Activated T-cell treated with anti-CD3 and anti-CD28 coated beads for 24 hours (primary cell): Measurements from ENCODE around the gene CLEC14A.

Source experiments
- DNase-seq: peaks from one replicate; pipeline ENCODE4 v3.0.0-alpha.2; 2020; ENCODE audit warnings: low read depth

CLEC14A gene

DNA sequence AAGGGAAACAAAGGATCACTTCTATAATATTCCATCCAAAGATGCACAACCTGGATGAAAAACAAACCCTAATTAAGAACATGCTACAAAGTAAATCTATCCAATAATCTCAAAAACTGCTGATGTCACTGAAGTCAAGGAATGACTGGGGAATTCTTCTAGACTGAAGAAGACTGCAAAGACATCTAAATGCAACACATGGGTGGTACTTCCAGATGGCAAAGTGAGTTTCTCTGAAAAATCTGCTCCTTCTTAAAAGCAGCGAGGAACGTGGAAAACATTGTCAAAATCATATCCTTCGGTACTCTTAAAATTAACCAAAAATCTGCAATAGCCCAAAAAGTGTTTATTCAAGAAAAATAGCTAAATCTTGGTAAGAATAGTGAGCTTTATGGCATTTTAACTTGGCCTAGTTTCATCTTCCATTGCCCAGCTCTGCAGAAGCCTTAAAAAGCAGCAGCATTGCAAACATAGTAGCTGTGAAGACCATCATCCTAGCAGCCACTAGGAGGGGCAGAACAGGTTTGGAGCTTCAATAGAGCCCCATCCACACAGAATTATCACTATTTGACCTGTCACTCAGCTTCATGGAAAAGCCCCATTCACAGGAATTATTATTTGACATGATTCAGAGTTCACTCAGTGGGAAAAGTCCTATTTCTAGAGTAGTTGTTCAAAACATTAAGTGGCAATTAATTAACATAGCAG is 7.4 kb downstream of the CLEC14A start:
- no peak for DNase-seq

DNA sequence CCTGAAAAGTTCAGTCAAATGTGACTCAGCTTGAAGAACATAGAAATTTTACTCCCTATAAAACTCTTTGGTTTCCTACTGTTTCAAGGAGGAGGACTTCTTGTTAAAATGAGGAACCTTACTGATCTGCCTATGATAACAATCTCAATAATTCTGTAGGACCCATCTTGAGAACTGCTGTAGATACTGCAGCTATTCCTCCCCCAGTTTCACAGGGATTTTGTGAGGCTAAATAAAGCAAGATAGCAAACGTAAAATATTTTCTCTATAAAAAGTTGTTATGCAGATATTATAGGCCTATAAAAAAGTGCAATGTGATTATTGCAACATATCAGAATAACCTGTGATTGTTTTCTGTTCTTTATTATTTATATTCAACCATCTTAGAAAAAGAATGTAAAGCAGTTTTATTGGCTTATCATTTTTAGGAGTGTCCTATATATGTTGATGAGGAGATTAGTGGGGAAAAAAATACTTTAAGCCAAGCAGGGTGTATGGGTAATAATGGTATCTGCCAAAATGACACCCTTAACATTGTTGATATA is 12.1 kb downstream of the CLEC14A start:
- no peak for DNase-seq

DNA sequence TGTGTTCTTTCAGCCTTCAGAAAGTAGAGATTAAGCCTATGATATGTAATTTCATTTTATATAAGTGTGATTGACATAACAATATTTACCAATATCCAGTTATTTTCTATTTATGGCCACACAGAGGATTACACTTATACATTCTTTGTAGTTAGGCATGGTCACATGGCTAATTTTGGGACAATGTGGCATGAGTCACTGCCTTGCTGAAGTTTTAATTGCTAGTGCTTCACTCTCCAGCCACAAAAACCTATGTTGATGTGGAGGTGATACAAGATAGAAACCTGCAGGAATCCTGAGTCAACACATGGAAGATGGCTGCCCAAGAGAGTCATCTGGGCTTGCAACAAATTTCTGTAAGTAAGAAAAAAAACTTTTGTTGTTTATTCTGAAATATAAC is 17.0 kb downstream of the CLEC14A start:
- DNase-seq: no peak

DNA sequence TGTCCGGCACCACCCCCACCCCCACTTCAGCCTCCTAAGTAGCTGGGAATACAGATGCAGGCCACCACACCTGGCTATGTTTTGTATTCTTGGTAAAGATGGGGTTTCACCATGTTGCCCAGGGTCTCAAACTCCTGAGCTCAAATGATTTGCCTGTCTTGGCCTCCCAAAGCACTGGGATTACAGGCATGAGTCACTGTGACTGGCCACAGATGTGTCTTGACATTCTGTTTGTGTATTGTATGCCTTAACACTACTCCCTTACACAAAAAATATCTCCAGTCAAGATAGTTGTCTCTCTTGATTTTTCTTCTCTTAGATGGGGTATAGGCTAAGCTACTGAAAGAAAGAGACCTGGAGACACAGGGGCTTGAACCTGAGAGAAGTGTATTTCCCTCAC is 17.6 kb downstream of the CLEC14A start:
- no peak for DNase-seq

DNA sequence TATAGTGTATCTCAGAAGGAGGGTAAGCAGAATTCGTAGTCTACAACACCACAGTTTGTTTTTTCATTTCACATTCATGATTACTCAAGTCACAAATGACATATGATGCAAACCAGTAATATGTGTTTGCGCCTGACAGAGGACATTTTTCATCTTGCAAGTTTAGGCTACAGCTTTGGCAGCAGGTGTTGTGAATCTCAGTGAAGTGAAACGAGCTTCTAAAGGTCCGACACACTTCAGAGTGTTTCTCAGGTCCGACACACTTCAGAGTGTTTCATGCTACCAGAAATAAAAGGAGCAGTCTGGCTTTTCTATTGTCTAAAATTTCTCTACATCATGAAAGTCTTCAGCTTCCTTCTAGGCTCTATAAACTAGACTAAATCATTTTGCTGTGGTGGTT is 22.7 kb downstream of the CLEC14A start:
- no peak for DNase-seq

DNA sequence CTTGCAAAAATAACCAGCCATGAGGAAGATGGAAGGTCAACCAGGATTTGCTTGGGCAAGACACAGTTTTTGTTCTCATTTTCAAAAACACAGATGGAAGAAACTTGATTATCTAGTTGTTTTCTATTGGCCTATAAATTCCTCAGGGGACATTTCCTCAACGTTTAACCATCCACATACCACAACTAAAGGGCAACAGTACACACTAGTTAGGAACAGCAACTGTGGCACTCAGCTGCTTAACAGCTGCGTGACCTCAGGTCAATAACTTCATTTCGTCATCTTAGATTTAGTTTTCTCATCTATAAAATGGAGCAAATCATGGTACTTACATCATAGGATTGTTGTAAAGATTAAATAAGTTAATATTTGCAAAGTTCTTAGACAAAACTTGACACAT is 29.5 kb downstream of the CLEC14A start:
- no peak for DNase-seq

DNA sequence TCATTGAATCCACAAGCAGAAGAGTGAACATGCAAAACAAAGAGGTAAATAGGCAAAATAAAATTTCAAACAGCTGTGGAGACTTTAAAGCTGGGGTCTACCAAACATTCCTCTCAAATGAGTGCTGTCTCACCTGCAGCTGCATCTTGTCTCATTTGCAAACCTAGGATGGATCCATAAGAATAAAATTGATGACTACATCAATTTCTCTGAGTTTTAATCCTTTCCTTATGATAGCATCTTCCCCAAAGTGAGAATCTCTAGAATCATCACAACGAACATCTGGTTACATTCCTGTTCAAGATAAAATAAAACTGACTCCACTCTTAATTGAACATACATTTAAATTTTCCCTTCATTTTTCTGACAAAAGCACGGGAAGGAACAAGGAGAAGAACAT is 29.9 kb downstream of the CLEC14A start:
- no peak for DNase-seq

DNA sequence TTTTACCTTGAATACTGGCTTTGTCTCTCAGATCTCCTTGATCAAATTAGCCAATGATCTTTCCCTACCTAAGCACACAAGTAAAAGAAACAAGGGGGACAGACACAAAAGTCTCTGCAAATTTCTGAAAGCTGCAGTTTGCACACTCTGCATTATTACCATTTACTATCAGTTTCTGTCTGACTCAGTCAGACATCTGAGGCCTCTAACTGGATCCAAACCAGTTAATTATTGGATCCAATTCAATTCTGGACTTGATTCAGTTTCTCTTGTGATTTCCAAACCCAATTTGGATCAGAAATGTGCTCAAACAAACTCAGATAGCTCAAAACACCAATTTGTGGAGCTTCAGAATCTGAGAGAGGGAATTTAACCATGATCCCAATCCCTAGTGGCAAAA is 31.6 kb downstream of the CLEC14A start:
- DNase-seq: no peak

DNA sequence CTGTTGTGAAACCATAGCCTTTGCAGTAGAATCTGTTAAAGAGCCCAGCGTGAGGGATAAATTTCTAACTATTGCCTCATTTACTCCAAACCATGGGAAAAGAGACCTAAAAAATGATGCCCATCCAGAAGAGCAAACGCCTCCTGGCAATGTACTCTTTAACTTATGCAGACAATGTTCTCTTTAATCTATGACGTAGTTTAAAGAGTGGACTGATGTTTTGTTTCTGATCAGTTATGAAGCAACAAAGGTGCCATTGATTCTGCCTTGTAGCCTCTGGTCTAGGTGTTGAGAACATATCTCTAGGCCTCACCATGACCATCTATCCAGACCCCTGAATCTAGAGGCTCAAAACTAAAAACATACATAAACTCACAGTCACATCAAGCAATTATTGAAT is 34.8 kb downstream of the CLEC14A start:
- DNase-seq: no peak

DNA sequence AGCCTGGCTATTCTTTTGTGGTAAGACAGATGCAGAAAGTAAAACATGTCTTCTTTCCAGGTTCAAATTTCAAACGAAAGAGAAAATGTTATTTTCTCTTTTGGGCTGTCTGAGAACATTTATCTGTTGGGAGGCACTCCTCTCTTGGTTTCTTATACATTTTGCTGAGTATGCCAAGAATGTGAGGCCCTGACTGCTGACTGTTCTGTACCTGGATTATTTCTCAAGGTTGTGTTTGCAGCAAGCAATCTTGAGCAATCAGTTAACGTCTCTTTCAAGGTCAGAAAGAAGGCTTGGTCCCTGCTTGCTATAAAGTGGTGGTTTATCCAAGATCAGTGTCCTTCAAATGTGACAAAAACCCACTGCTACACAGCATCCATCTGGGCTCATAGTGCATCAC is 38.3 kb downstream of the CLEC14A start:
- DNase-seq: no peak

DNA sequence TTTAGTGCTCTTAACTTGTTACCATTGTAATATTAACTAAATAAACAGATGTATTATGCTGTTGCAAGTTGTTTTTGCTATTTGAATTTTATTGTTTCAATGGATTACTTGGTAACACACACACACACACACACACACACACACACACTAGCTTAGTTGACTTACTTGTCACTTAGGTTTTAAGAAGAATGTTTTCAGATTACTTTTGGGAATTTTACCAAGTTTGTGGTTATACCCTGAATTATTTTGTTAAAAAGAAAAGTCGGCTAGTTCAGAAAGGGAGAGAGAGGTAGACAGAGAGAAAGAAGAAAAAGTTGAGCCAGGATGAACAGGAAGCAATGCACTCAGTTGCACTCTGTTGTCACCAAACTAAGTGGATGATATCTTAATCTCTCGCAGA is 42.9 kb downstream of the CLEC14A start:
- no peak for DNase-seq

DNA sequence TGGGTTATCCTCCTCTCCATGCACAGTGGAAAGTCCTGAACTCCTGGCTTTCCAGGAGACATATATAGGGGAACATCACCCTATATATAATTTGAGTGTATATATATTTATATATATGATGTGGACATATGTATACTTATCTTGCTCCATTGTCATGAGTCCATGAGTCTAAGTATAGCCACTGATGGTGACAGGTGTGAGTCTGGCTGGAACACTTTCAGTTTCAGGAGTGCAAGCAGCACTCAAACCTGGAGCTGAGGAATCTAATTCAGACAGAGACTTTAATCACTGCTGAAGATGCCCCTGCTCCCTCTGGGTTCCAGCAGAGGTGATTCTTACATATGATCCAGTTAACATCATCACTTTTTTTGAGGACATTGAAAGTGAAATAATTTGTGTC is 43.8 kb downstream of the CLEC14A start:
- no peak for DNase-seq

DNA sequence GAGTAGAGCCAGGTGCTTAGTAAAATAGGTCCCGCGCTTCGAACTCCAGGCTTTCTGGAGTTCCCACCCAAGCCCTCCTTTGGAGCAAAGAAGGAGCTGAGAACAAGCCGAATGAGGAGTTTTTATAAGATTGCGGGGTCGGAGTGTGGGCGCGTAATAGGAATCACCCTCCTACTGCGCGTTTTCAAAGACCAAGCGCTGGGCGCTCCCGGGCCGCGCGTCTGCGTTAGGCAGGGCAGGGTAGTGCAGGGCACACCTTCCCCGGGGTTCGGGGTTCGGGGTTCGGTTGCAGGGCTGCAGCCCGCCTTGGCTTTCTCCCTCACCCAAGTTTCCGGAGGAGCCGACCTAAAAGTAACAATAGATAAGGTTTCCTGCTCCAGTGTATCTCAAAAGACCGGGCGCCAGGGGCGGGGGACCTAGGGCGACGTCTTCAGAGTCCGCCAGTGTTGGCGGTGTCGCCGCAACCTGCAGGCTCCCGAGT is 44.6 kb downstream of the CLEC14A start:
- DNase-seq: no peak

DNA sequence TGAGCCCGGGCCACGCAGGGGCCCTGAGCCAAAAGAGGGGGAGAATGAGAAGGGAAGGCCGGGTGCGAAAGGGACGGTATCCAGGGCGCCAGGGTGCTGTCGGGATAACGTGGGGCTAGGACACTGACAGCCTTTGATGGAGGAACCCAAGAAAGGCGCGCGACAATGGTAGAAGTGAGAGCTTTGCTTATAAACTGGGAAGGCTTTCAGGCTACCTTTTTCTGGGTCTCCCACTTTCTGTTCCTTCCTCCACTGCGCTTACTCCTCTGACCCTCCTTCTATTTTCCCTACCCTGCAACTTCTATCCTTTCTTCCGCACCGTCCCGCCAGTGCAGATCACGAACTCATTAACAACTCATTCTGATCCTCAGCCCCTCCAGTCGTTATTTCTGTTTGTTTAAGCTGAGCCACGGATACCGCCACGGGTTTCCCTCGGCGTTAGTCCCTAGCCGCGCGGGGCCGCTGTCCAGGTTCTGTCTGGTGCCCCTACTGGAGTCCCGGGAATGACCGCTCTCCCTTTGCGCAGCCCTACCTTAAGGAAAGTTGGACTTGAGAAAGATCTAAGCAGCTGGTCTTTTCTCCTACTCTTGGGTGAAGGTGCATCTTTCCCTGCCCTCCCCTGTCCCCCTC is 45.2 kb downstream of the CLEC14A start:
- DNase-seq: no peak

DNA sequence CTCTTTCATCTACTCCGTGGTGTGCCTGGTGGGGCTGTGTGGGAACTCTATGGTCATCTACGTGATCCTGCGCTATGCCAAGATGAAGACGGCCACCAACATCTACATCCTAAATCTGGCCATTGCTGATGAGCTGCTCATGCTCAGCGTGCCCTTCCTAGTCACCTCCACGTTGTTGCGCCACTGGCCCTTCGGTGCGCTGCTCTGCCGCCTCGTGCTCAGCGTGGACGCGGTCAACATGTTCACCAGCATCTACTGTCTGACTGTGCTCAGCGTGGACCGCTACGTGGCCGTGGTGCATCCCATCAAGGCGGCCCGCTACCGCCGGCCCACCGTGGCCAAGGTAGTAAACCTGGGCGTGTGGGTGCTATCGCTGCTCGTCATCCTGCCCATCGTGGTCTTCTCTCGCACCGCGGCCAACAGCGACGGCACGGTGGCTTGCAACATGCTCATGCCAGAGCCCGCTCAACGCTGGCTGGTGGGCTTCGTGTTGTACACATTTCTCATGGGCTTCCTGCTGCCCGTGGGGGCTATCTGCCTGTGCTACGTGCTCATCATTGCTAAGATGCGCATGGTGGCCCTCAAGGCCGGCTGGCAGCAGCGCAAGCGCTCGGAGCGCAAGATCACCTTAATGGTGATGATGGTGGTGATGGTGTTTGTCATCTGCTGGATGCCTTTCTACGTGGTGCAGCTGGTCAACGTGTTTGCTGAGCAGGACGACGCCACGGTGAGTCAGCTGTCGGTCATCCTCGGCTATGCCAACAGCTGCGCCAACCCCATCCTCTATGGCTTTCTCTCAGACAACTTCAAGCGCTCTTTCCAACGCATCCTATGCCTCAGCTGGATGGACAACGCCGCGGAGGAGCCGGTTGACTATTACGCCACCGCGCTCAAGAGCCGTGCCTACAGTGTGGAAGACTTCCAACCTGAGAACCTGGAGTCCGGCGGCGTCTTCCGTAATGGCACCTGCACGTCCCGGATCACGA is 46.0 kb downstream of the CLEC14A start:
- no peak for DNase-seq

DNA sequence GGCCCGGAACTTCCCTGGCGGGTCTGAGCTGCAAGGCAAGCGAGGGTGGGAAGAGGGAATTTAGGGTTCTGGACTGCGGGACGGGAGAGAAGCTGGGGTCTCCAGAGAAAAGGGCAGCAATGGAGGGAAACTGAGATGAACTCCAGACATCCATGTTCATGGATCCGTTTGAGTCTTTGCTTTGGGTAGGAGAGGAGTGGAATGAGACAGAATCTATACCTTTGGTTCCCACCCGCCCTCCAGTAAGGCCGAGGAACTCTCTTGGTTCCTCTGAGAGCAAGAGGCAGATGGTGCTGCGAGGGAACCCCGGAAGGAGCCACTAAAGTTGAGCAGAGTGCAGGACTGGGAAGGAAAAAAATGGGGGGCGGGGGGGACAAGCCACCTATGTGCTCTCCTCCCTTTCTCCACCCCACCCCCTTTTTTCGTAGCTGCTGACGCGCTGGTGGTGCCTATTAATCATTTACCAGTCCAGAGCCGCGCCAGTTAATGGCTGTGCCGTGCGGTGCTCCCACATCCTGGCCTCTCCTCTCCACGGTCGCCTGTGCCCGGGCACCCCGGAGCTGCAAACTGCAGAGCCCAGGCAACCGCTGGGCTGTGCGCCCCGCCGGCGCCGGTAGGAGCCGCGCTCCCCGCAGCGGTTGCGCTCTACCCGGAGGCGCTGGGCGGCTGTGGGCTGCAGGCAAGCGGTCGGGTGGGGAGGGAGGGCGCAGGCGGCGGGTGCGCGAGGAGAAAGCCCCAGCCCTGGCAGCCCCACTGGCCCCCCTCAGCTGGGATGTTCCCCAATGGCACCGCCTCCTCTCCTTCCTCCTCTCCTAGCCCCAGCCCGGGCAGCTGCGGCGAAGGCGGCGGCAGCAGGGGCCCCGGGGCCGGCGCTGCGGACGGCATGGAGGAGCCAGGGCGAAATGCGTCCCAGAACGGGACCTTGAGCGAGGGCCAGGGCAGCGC is 47.0 kb downstream of the CLEC14A start:
- DNase-seq: no peak

DNA sequence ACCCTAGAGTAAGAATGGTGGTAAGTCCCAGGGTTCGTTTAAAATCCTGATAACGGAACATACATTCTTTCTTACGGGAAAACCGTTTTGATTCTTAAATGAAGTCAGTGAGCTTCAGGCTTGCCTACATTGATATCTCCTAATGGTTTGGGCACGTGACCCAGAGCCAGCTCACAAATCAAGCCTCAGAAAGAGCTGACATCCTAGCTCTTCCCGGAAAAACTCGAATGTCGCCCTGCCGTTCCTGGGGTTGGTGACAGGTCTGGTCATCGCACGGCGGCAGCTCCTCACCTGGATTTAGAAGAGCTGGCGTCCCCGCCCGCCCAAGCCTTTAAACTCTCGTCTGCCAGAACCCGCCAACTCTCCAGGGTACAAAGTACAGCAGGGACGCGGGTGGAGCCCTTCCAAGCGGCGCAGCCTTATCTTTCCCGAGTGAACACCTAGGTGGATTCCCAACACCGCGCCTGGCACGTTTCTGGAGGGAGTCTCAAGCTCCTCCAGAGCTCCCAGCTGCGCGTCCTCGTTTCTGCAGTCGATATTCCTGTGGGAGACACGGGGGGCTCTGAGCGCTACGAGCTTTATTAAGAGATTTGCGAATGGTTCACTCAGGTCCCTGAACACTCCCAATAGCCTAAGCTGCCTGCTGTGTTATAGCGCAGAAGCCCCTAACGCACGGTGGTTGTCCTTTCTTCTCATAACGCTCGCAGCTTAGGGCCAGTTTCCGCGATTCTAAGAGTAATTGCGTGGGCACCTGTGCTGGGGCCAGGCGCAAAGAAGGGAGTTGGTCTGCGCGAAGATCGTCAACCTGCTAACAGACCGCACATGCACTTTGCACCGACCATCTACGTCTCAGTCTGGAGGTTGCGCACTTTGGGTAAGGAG is 47.9 kb downstream of the CLEC14A start, which contains the start of gene SSTR1:
Gene SSTR1, plus strand, starts transcription at position 169 of the 882 bp plus-strand sequence. CDS start 1,486 bp downstream, outside the sequence.
- no peak for DNase-seq

DNA sequence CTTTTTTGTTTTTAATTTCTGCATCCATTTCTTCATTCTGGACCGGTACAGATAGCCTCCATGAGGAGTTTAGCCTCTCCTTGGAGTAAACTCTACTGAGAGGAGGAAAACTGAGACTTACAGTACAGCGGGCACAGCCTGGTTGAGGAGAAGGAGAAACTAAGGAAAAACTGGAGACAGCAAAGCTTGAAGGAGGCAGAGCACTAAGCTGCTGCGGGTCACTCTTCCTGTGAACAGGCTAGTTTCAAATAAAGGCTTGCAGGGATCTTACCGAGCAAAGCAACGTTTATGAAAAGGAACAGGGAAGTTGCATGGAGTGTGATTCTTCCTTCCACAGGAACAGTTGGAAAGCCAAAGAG is 48.5 kb downstream of the CLEC14A start:
- DNase-seq: no peak

DNA sequence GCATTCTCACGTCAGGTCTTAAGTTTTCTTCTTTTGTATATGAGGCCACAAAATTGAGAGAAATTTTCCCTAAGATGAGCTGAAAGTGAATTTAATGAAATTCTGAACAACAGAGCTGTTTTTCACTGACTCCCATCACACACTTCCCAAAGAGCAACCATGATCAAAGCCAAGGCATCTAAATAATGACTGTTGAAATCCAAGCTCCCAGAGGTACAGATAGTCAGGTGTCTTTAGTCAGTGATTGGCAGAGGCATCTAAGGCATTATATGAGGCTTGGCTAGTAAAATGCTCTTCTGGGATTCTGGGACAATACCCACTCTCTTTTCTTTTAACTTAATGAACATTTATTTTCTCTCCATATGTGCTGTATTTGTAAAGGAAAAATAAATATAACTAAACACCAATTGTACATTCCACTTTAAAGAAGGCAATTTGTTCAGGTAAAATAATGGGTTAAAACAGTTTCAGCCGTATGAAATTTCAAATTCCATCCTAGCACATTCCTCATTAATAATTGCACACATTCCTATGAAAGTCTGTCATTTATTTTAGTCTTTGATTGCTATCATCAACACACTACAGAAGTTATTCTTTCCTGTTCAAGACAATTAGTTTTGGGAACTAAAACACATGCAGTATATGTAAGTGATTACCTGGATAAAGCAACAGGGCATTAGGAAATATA is 49.1 kb downstream of the CLEC14A start:
- no peak for DNase-seq
